IMR-90 (cell line): ENCODE measurements around the gene TNFRSF1A. TPM values are rescaled to one million over a fixed set of nuclear protein-coding genes. Genes with fewer than 3 reads are reported as not detected.

Experiments
- ATAC-seq: fragments of 200-7000 bp; cut with Tn5 transposase; 2 replicates; pipeline ENCODE4 v1.9.1; 2020; ENCODE audit warnings: low read depth, mild to moderate bottlenecking, moderate library complexity
- BruUV-seq: library from RNA; stranded (reverse); fragments of 400-500 nt; replicated peaks from 2 replicates; lab custom pipeline; 2021; lab: Mats Ljungman, UMichigan
- CTCF ChIA-PET: fragments of 300-600 bp; formaldehyde crosslinking; extraction: SDS; loops from one replicate; lab custom pipeline; 2021; ENCODE audit warnings: antibody characterized with exemption; lab: Yijun Ruan, JAX
- POLR2A ChIA-PET: fragments of 300-600 bp; sonication (Branson Sonifier 250); formaldehyde crosslinking; loops from one replicate; lab custom pipeline; 2022; ENCODE audit warnings: antibody characterized with exemption; ENCODE audit not compliant: unreplicated experiment; lab: Charles Lee
- DNase-seq: peaks from one replicate; pipeline ENCODE4 v3.0.0; 2013
- H2AFZ ChIP-seq: replicated peaks from 2 replicates; pipeline ENCODE3; 2013; ENCODE audit warnings: low read length, mild to moderate bottlenecking; ENCODE audit not compliant: poor library complexity
- H2AK5ac ChIP-seq: 2 replicates; pipeline ENCODE4 v1.6.1; 2013; ENCODE audit warnings: low read depth, low read length, inconsistent platforms
- H2AK9ac ChIP-seq: replicated peaks from 2 replicates; pipeline ENCODE3; 2013; ENCODE audit warnings: mild to moderate bottlenecking, low read depth, low read length, moderate library complexity; ENCODE audit not compliant: poor library complexity
- H2BK120ac ChIP-seq: 2 replicates; pipeline ENCODE4 v1.6.1; 2013; ENCODE audit warnings: low read depth, low read length, inconsistent platforms
- H2BK15ac ChIP-seq: 3 replicates; pipeline ENCODE4 v1.6.1; 2013; ENCODE audit warnings: low read depth, low read length, inconsistent platforms
- H2BK20ac ChIP-seq: 2 replicates; pipeline ENCODE4 v1.6.1; 2013; ENCODE audit warnings: low read depth, mild to moderate bottlenecking, inconsistent platforms, low read length, moderate library complexity
- H2BK5ac ChIP-seq: 2 replicates; pipeline ENCODE4 v1.6.1; 2013; ENCODE audit warnings: mild to moderate bottlenecking, low read depth, low read length, inconsistent platforms; ENCODE audit not compliant: poor library complexity, severe bottlenecking
- H3K14ac ChIP-seq: replicated peaks from 2 replicates; pipeline ENCODE4 v1.6.1; 2013; ENCODE audit warnings: low read depth, low read length, inconsistent platforms
- H3K18ac ChIP-seq: 2 replicates; pipeline ENCODE4 v1.6.1; 2013; ENCODE audit warnings: low read depth, low read length, control low read depth
- H3K23ac ChIP-seq: 2 replicates; pipeline ENCODE4 v1.6.1; 2013; ENCODE audit warnings: low read depth, low read length, inconsistent platforms
- H3K27ac ChIP-seq: 2 replicates; pipeline ENCODE4 v1.5.1; 2013; ENCODE audit warnings: mild to moderate bottlenecking, control low read depth, low read length; ENCODE audit not compliant: insufficient read depth
- H3K27me3 ChIP-seq: 2 replicates; pipeline ENCODE4 v1.6.1; 2013; ENCODE audit warnings: low read length; ENCODE audit not compliant: control insufficient read depth, insufficient read depth
- H3K36me3 ChIP-seq: 2 replicates; pipeline ENCODE4 v1.6.1; 2013; ENCODE audit warnings: low read length, mixed read lengths; ENCODE audit not compliant: control insufficient read depth, insufficient read depth
- H3K4ac ChIP-seq: 2 replicates; pipeline ENCODE4 v1.6.1; 2013; ENCODE audit warnings: low read depth, low read length, inconsistent platforms
- H3K4me1 ChIP-seq: 2 replicates; pipeline ENCODE4 v1.6.1; 2013; ENCODE audit warnings: low read length, mixed read lengths; ENCODE audit not compliant: control insufficient read depth, insufficient read depth
- H3K4me2 ChIP-seq: 2 replicates; pipeline ENCODE4 v1.6.1; 2013; ENCODE audit warnings: low read depth, mild to moderate bottlenecking, control low read depth, low read length, moderate library complexity
- H3K4me3 ChIP-seq: 2 replicates; pipeline ENCODE4 v1.5.1; 2013; ENCODE audit warnings: low read depth, mild to moderate bottlenecking, control low read depth, low read length, moderate library complexity; ENCODE audit not compliant: insufficient read depth
- H3K56ac ChIP-seq: 2 replicates; pipeline ENCODE4 v1.6.1; 2013; ENCODE audit warnings: low read length, inconsistent platforms; ENCODE audit not compliant: insufficient read depth; ENCODE audit errors: extremely low read depth
- H3K79me1 ChIP-seq, 2 experiments: 2 replicates each; pipeline ENCODE4 v1.6.1; 2013; ENCODE audit warnings: low read length in 2 of 2, inconsistent platforms in 1 of 2, low read depth in 1 of 2
- H3K9ac ChIP-seq: 2 replicates; pipeline ENCODE4 v1.6.1; 2013; ENCODE audit warnings: low read depth, low read length, control low read depth
- H3K9me1 ChIP-seq: 2 replicates; pipeline ENCODE4 v1.6.1; 2013; ENCODE audit warnings: low read length, inconsistent platforms; ENCODE audit not compliant: insufficient read depth
- H3K9me3 ChIP-seq: 2 replicates; pipeline ENCODE4 v1.6.1; 2013; ENCODE audit warnings: low read length; ENCODE audit not compliant: control insufficient read depth, insufficient read depth
- H4K20me1 ChIP-seq: 2 replicates; pipeline ENCODE4 v1.6.1; 2013; ENCODE audit warnings: low read length, inconsistent platforms; ENCODE audit not compliant: insufficient read depth
- H4K5ac ChIP-seq: 2 replicates; pipeline ENCODE4 v1.6.1; 2013; ENCODE audit warnings: mild to moderate bottlenecking, low read depth, low read length, control low read depth
- H4K8ac ChIP-seq, 2 experiments: 2 replicates each; pipeline ENCODE4 v1.6.1; 2013; ENCODE audit warnings: low read depth in 2 of 2, low read length in 2 of 2, control low read depth in 1 of 2, inconsistent platforms in 1 of 2
- H4K91ac ChIP-seq: 2 replicates; pipeline ENCODE4 v1.6.1; 2013; ENCODE audit warnings: low read depth, low read length, inconsistent platforms; ENCODE audit not compliant: insufficient read depth
- CEBPB ChIP-seq: IDR thresholded peaks from 2 replicates; pipeline ENCODE4 v1.6.1; 2012; ENCODE audit warnings: low read depth, low read length, improper control_type of control experiment
- MAFK ChIP-seq: IDR thresholded peaks from 2 replicates; pipeline ENCODE4 v1.6.1; 2012; ENCODE audit warnings: low read depth, low read length, improper control_type of control experiment
- MAZ ChIP-seq: IDR thresholded peaks from 2 replicates; pipeline ENCODE4 v1.6.1; 2012; ENCODE audit warnings: low read depth, mild to moderate bottlenecking, low read length, improper control_type of control experiment, moderate library complexity, borderline replicate concordance
- WGBS, 2 experiments: methylation state at CpG; one replicate each; pipeline versions ENCODE4 v1.1.5 to v1.1.7; 2013; ENCODE audit warnings: missing lambda C conversion rate in 2 of 2; ENCODE audit not compliant: insufficient read length in 1 of 2; ENCODE audit errors: extremely low coverage in 2 of 2; 5-methylcytosine and 5-hydroxymethylcytosine counted together
- dilution Hi-C: fragments of 300-500 bp; cut with HindIII; formaldehyde crosslinking; loops from one replicate; pipeline ENCODE4 v1.14.3; 2018; ENCODE audit warnings: low sequenced_read_pairs; ENCODE audit not compliant: unreplicated experiment
- in situ Hi-C: fragments of 300-500 bp; cut with MboI; formaldehyde crosslinking; loops from 3 replicates; pipeline ENCODE4 v1.14.3; 2019; ENCODE audit warnings: low sequenced_read_pairs, inconsistent platforms, mixed read lengths
- intact Hi-C: fragments of 100-400 bp; cut with micrococcal nuclease; formaldehyde crosslinking; loops from 2 replicates; pipeline ENCODE4 v1.10.0; 2022
- polyA plus RNA-seq, 3 experiments: library from polyadenylated mRNA; depleted of rRNA; stranded (reverse); fragments of >200 nt; gene quantifications; 2 replicates each; pipeline ENCODE4 v1.2.3, GENCODE V29; 2012; ENCODE audit warnings: low replicate concordance in 1 of 3
- total RNA-seq: library from RNA; depleted of rRNA; stranded (reverse); fragments of >200 nt; gene quantifications from 2 replicates; pipeline ENCODE4 v1.2.3, GENCODE V29; 2012

TNFRSF1A gene
- total and polyA plus RNA-seq, 2 of the 4 experiments (the other 2 are of a cell fraction) = 79.6 to 136 TPM

- no peak overlapping the region for H3K27ac ChIP-seq
- dilution Hi-C loops = no loop called here
- TF ChIP-seq MAZ (no peak), CEBPB (no peak), MAFK (no peak)
- no peak overlapping the region for H4K8ac ChIP-seq
- peak overlapping the region; percentile 11; the same call in 1 of the 2 replicates for H2AK5ac ChIP-seq
- intact Hi-C loops = no loop called here
- no peak overlapping the region for H3K9ac ChIP-seq
- peaks cover 19 to 26% of the 10 kb centered on the region in 2 experiments; a peak in 3 of 4 replicates for H3K79me1 ChIP-seq
- H3K56ac ChIP-seq = no peak overlapping the region
- no peak overlapping the region for H3K14ac ChIP-seq
- DNase-seq = peak; percentile 56
- no peaks in the 10 kb centered on the region for H3K9me3 ChIP-seq
- H2BK15ac ChIP-seq = no peak overlapping the region
- BruUV-seq = no TSS peak
- in situ Hi-C loops = no loop called here
- H3K9me1 ChIP-seq = peaks cover 29% of the 10 kb centered on the region
- H3K4me3 ChIP-seq = no peak overlapping the region
- no peak overlapping the region for H4K91ac ChIP-seq
- ChIA-PET CTCF (no interaction called here), POLR2A (no interaction called here)
- no peak overlapping the region for H3K4ac ChIP-seq
- H3K27me3 ChIP-seq = no peaks in the 10 kb centered on the region
- no peak overlapping the region for H3K18ac ChIP-seq
- no peak overlapping the region for H3K23ac ChIP-seq
- peaks cover 4% of the 10 kb centered on the region; the same call in 1 of the 2 replicates for H4K20me1 ChIP-seq
- no peak overlapping the region for H2BK120ac ChIP-seq
- no peak overlapping the region for H2AK9ac ChIP-seq
- no peak for ATAC-seq
- no peak overlapping the region for H2BK5ac ChIP-seq
- H3K36me3 ChIP-seq = peaks cover 5% of the 10 kb centered on the region; the same call in 1 of the 2 replicates
- peaks cover 31% of the 10 kb centered on the region for H3K4me1 ChIP-seq
- no peak overlapping the region for H3K4me2 ChIP-seq
- WGBS, 2 experiments = 100% methylated on average over 1 of the region's 14 CpGs; no CpG with 5 or more reads in 1 of the 2 experiments
- no peak overlapping the region for H4K5ac ChIP-seq
- peak overlapping the region; percentile 48; the same call in 1 of the 2 replicates for H2BK20ac ChIP-seq
- no peak overlapping the region for H2AFZ ChIP-seq
Observed at GRCh38 chr12:6380141-6381121, 38.6 kb upstream of the TNFRSF1A start.
